ENCODE results near the gene VARS1. TPM values are rescaled to one million over a fixed set of nuclear protein-coding genes. Genes with fewer than 3 reads are reported as not detected.

The VARS1 gene
- total RNA-seq, 1 experiment from 2014 or later: 89.8 TPM

DNA sequence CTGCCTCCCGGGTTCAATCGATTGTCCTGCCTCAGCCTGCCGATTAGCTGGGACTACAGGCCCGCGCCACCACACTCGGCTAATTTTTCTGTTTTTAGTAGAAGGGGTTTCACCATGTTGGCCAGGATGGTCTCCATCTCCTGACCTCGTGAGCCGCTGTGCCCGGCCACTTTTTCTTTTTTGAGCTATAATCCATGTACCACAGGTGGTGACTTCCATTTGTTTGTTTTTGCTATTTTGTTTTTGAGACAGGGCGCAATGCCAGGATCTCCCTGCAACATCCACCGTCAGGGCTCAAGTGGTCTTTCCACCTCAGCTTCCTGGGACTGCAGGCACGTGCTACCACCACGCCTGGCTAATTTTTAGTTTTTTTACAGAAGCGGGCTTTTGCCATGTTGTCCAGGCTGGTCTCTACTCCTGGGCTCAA is 40.5 kb upstream of the VARS1 start:
- Histone ChIP-seq H3K36me3 (ENCODE audit: low read depth, low read length) (peaks cover 45% of the 10 kb centered on the region), H4K20me1 (ENCODE audit: low read length) (peaks cover 48% of the 10 kb centered on the region), H3F3A (ENCODE audit: low read length, unreplicated experiment) (peaks cover 40% of the 10 kb centered on the region), H3K9ac (ENCODE audit: low read length) (peak overlapping the region; percentile 98), H3K79me2 (ENCODE audit: low read length) (peaks cover 69% of the 10 kb centered on the region), H3K4me2 (ENCODE audit: low read length) (peak overlapping the region; percentile 92), H3K4me1 (ENCODE audit: insufficient read depth, low read length) (peaks cover 25% of the 10 kb centered on the region), H3K27ac (ENCODE audit: low read length) (peak overlapping the region; percentile 16), H3K27me3 (ENCODE audit: low read length) (no peaks in the 10 kb centered on the region), H3K9me3 (ENCODE audit: low read length) (no peaks in the 10 kb centered on the region), H3K9me2 (replicated peaks; ENCODE audit: low read length) (no peaks in the 10 kb centered on the region), H3K4me3 (ENCODE audit: low read length) (peak overlapping the region; percentile 97), H2AFZ (ENCODE audit: low read length) (no peak overlapping the region)
- CTCF ChIA-PET: interaction anchor here (0.7 kb wide), 1 partner anchor 63 kb away, joined by 3 read pairs; no protein-coding TSS in a partner anchor
- no TSS peak for BruUV-seq (replicated peaks)
- no peak for DNase-seq
- TF ChIP-seq, protein P1, sequence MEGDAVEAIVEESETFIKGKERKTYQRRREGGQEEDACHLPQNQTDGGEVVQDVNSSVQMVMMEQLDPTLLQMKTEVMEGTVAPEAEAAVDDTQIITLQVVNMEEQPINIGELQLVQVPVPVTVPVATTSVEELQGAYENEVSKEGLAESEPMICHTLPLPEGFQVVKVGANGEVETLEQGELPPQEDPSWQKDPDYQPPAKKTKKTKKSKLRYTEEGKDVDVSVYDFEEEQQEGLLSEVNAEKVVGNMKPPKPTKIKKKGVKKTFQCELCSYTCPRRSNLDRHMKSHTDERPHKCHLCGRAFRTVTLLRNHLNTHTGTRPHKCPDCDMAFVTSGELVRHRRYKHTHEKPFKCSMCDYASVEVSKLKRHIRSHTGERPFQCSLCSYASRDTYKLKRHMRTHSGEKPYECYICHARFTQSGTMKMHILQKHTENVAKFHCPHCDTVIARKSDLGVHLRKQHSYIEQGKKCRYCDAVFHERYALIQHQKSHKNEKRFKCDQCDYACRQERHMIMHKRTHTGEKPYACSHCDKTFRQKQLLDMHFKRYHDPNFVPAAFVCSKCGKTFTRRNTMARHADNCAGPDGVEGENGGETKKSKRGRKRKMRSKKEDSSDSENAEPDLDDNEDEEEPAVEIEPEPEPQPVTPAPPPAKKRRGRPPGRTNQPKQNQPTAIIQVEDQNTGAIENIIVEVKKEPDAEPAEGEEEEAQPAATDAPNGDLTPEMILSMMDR (conservative IDR thresholded peaks at IDR 0.05; ENCODE audit: low read depth, low read length): no peak
- TF ChIP-seq EZH2phosphoT487 (IDR thresholded peaks at IDR 0.05; ENCODE audit: borderline replicate concordance, low read length) (no peak), EZH2 (IDR thresholded peaks at IDR 0.05; ENCODE audit: low read length, unreplicated experiment) (no peak)
- intact Hi-C loops (cut with micrococcal nuclease): loop anchor here (10.0 kb wide), 1 partner anchor 151 kb away; the partner anchor contains the start of gene LY6G5C
- POLR2A ChIA-PET (ENCODE audit: unreplicated experiment): interaction anchor here (0.6 kb wide), 2 partner anchors 8 to 17 kb away, joined by 4 read pairs; partner anchors contain the start of gene HSPA1B
- no peak for ATAC-seq

DNA sequence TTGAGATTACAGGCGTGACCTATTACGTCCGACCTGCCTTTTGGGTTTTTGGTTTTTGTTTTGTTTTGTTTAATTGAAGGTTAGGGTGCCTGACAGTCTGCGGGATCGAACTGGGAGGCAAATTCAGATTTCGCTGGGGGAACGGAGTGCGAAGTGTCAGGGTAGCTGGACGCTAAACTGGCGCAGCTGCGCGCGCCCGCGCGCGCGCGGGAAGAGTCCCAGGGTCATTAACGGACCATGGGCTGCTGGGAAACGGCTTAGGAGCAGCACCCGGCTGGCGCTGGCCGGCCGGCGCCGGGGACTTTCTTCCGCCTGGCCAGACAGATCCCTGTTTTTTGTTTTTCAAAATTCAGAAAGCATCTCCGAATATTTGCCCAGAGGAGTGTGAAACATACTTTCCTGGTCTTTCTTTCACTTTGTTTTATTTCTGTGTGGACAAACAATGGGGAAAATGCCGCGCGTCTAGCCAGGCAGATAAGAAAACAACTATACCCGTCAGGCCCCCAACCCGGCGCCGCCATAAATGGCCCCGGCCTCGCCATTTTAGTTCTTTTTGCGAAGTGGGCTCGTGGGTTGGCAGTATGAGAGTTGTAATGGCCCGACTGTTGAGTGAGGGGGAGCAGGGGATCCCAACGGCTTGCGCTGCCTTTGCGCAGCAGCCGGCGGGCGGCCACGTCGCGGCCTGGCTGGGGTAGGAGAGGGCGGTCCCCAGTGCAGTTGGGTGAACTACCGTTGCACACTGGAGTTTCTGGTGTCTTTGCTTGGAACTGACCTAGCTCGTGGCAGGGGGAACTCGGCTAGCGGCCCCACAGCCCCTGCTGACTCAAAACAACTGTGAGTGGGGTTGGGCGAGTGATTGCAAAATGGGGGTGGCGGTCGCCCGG is 39.1 kb upstream of the VARS1 start:
- Histone ChIP-seq H3K4me2 (ENCODE audit: low read length) (peak overlapping the region; percentile 92), H3K4me1 (ENCODE audit: insufficient read depth, low read length) (peaks cover 26% of the 10 kb centered on the region), H3K9me3 (ENCODE audit: low read length) (no peaks in the 10 kb centered on the region), H3K27me3 (ENCODE audit: low read length) (no peaks in the 10 kb centered on the region), H3K36me3 (ENCODE audit: low read depth, low read length) (peaks cover 35% of the 10 kb centered on the region), H3K79me2 (ENCODE audit: low read length) (peaks cover 84% of the 10 kb centered on the region), H4K20me1 (ENCODE audit: low read length) (peaks cover 58% of the 10 kb centered on the region), H3K9ac (ENCODE audit: low read length) (peak overlapping the region; percentile 98), H3F3A (ENCODE audit: low read length, unreplicated experiment) (peaks cover 26% of the 10 kb centered on the region), H3K4me3 (ENCODE audit: low read length) (peak overlapping the region; percentile 97), H2AFZ (ENCODE audit: low read length) (peak overlapping the region; percentile 59), H3K9me2 (replicated peaks; ENCODE audit: low read length) (no peaks in the 10 kb centered on the region), H3K27ac (ENCODE audit: low read length) (peak overlapping the region; percentile 79)
- ATAC-seq (peak; percentile 75), DNase-seq (peak; percentile 85)
- ChIA-PET POLR2A (ENCODE audit: unreplicated experiment) (no interaction called here), CTCF (interaction anchor here (0.7 kb wide), 1 partner anchor 44 kb away, joined by 3 read pairs; no protein-coding TSS in a partner anchor)
- BruUV-seq (replicated peaks): no TSS peak
- intact Hi-C loops (cut with micrococcal nuclease): loop anchor here (1.0 to 10.0 kb wide), 4 partner anchors 20 to 150 kb away; partner anchors contain the start of genes CLIC1, HSPA1A, HSPA1L and LY6G5C
- TF ChIP-seq, protein P1 (conservative IDR thresholded peaks at IDR 0.05; ENCODE audit: low read depth, low read length): no peak
- TF ChIP-seq EZH2phosphoT487 (IDR thresholded peaks at IDR 0.05; ENCODE audit: borderline replicate concordance, low read length): no peak
- no peak for TF ChIP-seq EZH2 (IDR thresholded peaks at IDR 0.05; ENCODE audit: low read length, unreplicated experiment)

Data from PC-3 (cell line).